Naive thymus-derived CD8-positive, alpha-beta T cell (primary cell): ENCODE results near the gene DMRT2. TPM values are rescaled to one million over a fixed set of nuclear protein-coding genes. Genes with fewer than 3 reads are reported as not detected.

Experiments
- ATAC-seq, 2 donors: fragments of 150-1000 bp; cut with Tn5 transposase in 1 of 2; sonication (Bioruptor Pico), chemical (Tn5 transposase) in 1 of 2; 1 replicate in 1 of 2; 2 replicates in 1 of 2; pipeline ENCODE4 v1.10.0; 2021; ENCODE audit warnings: mild to moderate bottlenecking in 2 of 2, moderate library complexity in 2 of 2
- POLR2A ChIA-PET: fragments of 350-600 bp; sonication (Branson Sonifier 250); formaldehyde crosslinking; loops from one replicate; lab custom pipeline; 2021; ENCODE audit warnings: antibody characterized with exemption; lab: Charles Lee
- DNase-seq, 10 donors: peaks; one replicate each; pipeline versions ENCODE4 v3.0.0 to v3.0.0-alpha.2; 2020 to 2022
- H3K27ac Mint-ChIP-seq, 10 donors: one replicate each; pipeline ENCODE4 v1.8.0; 2020 to 2022; ENCODE audit warnings: mild to moderate bottlenecking in 10 of 10, mixed read lengths in 10 of 10, moderate library complexity in 4 of 10, inconsistent platforms in 1 of 10
- H3K27me3 Mint-ChIP-seq, 5 donors: one replicate each; pipeline ENCODE4 v1.8.0; 2021 to 2022; ENCODE audit warnings: mixed read lengths in 5 of 5
- H3K36me3 Mint-ChIP-seq, 3 donors: one replicate each; pipeline ENCODE4 v1.8.0; 2020 to 2022; ENCODE audit warnings: mixed read lengths in 3 of 3, mild to moderate bottlenecking in 2 of 3, inconsistent platforms in 1 of 3
- H3K4me1 Mint-ChIP-seq, 4 donors: one replicate each; pipeline ENCODE4 v1.8.0; 2021 to 2022; ENCODE audit warnings: mixed read lengths in 4 of 4
- H3K4me3 Mint-ChIP-seq, 10 donors: one replicate each; pipeline ENCODE4 v1.8.0; 2020 to 2022; ENCODE audit warnings: mild to moderate bottlenecking in 10 of 10, mixed read lengths in 10 of 10, moderate library complexity in 6 of 10, inconsistent platforms in 1 of 10
- H3K9me3 Mint-ChIP-seq, 9 donors: one replicate each; pipeline ENCODE4 v1.8.0; 2020 to 2022; ENCODE audit warnings: mixed read lengths in 9 of 9, mild to moderate bottlenecking in 3 of 9, inconsistent platforms in 1 of 9, moderate library complexity in 1 of 9
- polyA plus RNA-seq, 3 donors: library from polyadenylated mRNA; unstranded; fragments of 300-500 nt; fragmentation: Illumina TruSeq; gene quantifications; one replicate each; pipeline ENCODE4 v1.2.3, GENCODE V29; 2021
- total RNA-seq, 8 experiments: library from RNA in 2 of 8; stranded (reverse) in 2 of 8; gene quantifications; one replicate each; pipeline ENCODE4 v1.2.3 and lab custom pipeline; 2021 to 2026

DMRT2 gene
- total and polyA plus RNA-seq, 5 experiments from 2014 or later: not detected

DNA sequence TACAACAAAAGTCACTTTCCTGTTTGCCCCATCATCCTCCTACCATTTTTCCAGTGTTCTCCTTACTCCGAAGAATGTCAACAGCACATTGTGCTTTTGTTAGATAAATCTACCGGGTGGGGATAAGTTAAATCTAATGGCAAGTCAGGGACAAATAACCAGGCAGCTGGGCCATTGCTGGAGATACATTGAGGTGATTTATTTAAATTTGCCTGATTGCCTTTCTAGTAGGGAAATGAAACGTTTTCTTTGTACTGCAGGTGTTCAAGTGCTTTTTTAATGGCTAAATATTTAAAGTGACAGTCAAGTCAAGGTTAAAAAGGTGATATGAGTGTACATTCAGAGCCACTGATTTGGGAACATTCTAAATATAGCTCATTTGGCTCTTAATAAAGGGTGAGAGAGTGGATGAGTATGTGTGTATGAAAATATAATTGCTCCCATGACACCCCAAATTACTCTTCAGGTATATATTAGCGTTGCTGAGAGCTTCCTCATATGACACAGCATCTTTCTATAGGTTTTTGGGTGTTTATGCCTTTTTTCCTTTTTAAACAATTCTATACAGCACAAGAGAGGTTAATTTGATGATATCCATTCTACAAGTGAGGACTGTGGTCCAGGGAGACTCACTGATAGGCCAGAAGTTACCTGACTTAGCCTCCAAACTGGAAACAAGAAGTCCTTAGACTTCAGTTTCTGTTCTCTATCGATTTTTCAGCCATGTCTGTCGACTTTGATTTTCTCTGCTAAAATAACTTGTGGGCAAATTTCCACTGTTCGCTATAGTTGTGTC, 51.9 kb downstream of the DMRT2 start:
- Mint-ChIP-seq H3K27ac (no peak overlapping the region), H3K36me3 (peaks cover 0 to 11% (median 0%) of the 10 kb centered on the region in 3 donors), H3K4me1 (peaks cover 0 to 2% (median 0%) of the 10 kb centered on the region in 4 donors), H3K4me3 (no peak overlapping the region), H3K9me3 (peaks cover 0 to 21% (median 8%) of the 10 kb centered on the region in 9 donors), H3K27me3 (peaks cover 8 to 48% (median 27%) of the 10 kb centered on the region in 5 donors)
- ATAC-seq: no peak
- no peak for DNase-seq
- POLR2A ChIA-PET: no interaction called here

DNA sequence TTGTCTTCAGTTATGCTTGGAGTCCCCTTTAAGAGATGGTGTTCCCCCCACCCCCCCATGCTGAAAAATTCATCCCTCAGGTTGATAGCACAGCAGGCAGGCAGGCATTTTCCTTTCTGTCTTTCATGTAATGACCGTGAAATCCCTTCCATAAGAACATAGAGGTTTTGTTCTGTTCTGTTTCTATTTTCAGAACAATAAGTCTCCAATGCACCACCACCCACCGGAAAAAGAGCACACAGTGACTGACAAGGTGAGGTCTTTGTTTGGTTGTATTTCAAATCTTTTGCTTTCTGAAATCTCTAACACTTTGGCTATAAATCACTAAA, 52.4 kb downstream of the DMRT2 start:
- POLR2A ChIA-PET: no interaction called here
- peaks cover 0 to 26% (median 10%) of the 10 kb centered on the region in 9 donors for H3K9me3 Mint-ChIP-seq
- H3K4me3 Mint-ChIP-seq: no peak overlapping the region
- H3K4me1 Mint-ChIP-seq: peaks cover 0 to 2% (median 0%) of the 10 kb centered on the region in 4 donors
- H3K27ac Mint-ChIP-seq: no peak overlapping the region
- H3K27me3 Mint-ChIP-seq: peaks cover 6 to 43% (median 26%) of the 10 kb centered on the region in 5 donors
- ATAC-seq: no peak
- DNase-seq: no peak
- peaks cover 0 to 11% (median 0%) of the 10 kb centered on the region in 3 donors for H3K36me3 Mint-ChIP-seq

Other genes starting within 250 kb of the DMRT2 start
- not detected for gene DMRT1, start 208.7 kb upstream of the DMRT2 start, total RNA-seq
- gene DMRT1, start 208.7 kb upstream of the DMRT2 start, polyA plus RNA-seq: not detected
- not detected for gene DMRT3, start 73.7 kb upstream of the DMRT2 start, total RNA-seq
- not detected for gene DMRT3, start 73.7 kb upstream of the DMRT2 start, polyA plus RNA-seq